Motor neuron (in vitro differentiated cells): ENCODE data around the gene DCBLD2. TPM values are rescaled to one million over a fixed set of nuclear protein-coding genes. Genes with fewer than 3 reads are reported as not detected.

Source experiments
- ATAC-seq, 8 experiments: fragments of 200-7000 bp; cut with Tn5 transposase; replicated peaks in 6 of 8; 2 replicates each; pipeline ENCODE4 v1.8.0; 2021; ENCODE audit warnings: mild to moderate bottlenecking in 8 of 8, moderate library complexity in 8 of 8
- H3K27ac ChIP-seq, 2 donors: fragments of 250-450 bp; sonication (Bioruptor Pico); 2 replicates each; pipeline ENCODE4 v1.9.0; 2021; ENCODE audit warnings: antibody characterized with exemption in 2 of 2, mild to moderate bottlenecking in 2 of 2, moderate library complexity in 1 of 2
- H3K4me1 ChIP-seq, 2 donors: fragments of 250-450 bp; sonication (Bioruptor Pico); replicated peaks in 1 of 2; 2 replicates each; pipeline ENCODE4 v1.6.1; 2021; ENCODE audit warnings: antibody characterized with exemption in 2 of 2, mild to moderate bottlenecking in 2 of 2, moderate library complexity in 1 of 2
- H3K4me3 ChIP-seq, 5 donors: fragments of 250-450 bp; sonication (Bioruptor Pico); 2 replicates each; pipeline ENCODE4 v1.9.0; 2021; ENCODE audit warnings: antibody characterized with exemption in 5 of 5, mild to moderate bottlenecking in 5 of 5, moderate library complexity in 4 of 5
- WGBS, 10 experiments: fragments of 450-650 bp; shearing (Covaris generic); methylation state at CpG; one replicate each; pipeline ENCODE4 v1.0.0; 2022; 5-methylcytosine and 5-hydroxymethylcytosine counted together
- in situ Hi-C, 9 experiments: fragments of 400-800 bp; cut with MboI; loops; one replicate each; pipeline ENCODE4 v1.15.0; 2021; ENCODE audit warnings: low sequenced_read_pairs in 9 of 9, low pct_unique_long_range_greater_than_20kb in 2 of 9; ENCODE audit not compliant: unreplicated experiment in 9 of 9
- total RNA-seq, 8 experiments: library from RNA; unstranded; fragments of 300-600 nt; gene quantifications; 2 replicates each; pipeline versions ENCODE4 v1.2.3 to v1.2.4, GENCODE V29; 2022

DCBLD2 gene
- total RNA-seq, 8 experiments from 2014 or later = 12.2 to 79.8 (median 44.9) TPM

GRCh38 chr3:98798820-98799219 lies 102.7 kb downstream of the DCBLD2 start:
- H3K4me3 ChIP-seq = no peak overlapping the region

GRCh38 chr3:98797905-98798304 lies 103.6 kb downstream of the DCBLD2 start:
- in situ Hi-C loops = loop anchor here in 2 of 9 experiments (25.0 kb wide), 1 partner anchor 186 kb away; no protein-coding TSS in a partner anchor
- no peak overlapping the region for H3K27ac ChIP-seq
- H3K4me1 ChIP-seq = no peaks in the 10 kb centered on the region
- ATAC-seq = no peak
- H3K4me3 ChIP-seq = no peak overlapping the region
- 0 to 100% (median 94%) methylated on average over 1 to 4 of the region's 4 CpGs; no CpG with 5 or more reads in 3 of the 10 experiments for WGBS, 10 experiments

More at GRCh38 chr3:98798820-98799219, 102.7 kb downstream of the DCBLD2 start:
- in situ Hi-C loops = loop anchor here in 2 of 9 experiments (25.0 kb wide), 1 partner anchor 187 kb away; no protein-coding TSS in a partner anchor
- WGBS, 10 experiments = 77 to 100% (median 85%) methylated on average over 1 to 4 of the region's 4 CpGs; no CpG with 5 or more reads in 2 of the 10 experiments
- ATAC-seq = no peak
- Histone ChIP-seq H3K27ac (no peak overlapping the region), H3K4me1 (no peaks in the 10 kb centered on the region)

GRCh38 chr3:98796334-98796733 lies 105.2 kb downstream of the DCBLD2 start:
- in situ Hi-C loops = loop anchor here in 2 of 9 experiments (25.0 kb wide), 1 partner anchor 184 kb away; no protein-coding TSS in a partner anchor
- no peak for ATAC-seq
- WGBS, 10 experiments = 64 to 100% (median 89%) methylated on average over 1 to 5 of the region's 5 CpGs; no CpG with 5 or more reads in 1 of the 10 experiments

DNA sequence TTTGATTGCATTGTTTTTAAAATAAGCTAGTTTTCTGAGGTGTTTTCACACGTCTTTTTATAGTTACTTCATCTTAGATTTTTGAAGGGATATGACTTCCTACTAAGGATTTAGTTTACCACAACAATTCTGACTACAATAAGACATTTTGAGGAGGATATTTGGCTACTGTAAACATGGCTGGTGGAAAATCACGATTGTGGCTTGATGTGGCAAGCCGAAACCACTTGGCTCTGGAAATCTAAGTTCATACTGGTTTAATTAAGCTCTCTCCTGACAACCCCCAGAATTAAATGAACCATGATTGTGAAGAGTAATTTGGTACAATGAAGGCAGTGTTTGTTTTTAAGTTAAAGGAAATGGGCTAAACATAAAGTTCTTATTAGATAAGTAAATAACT lies 107.5 kb downstream of the DCBLD2 start:
- no peaks in the 10 kb centered on the region for H3K4me1 ChIP-seq
- H3K4me3 ChIP-seq = no peak overlapping the region
- in situ Hi-C loops = loop anchor here in 2 of 9 experiments (25.0 kb wide), 1 partner anchor 182 kb away; no protein-coding TSS in a partner anchor
- no peak for ATAC-seq
- H3K27ac ChIP-seq = no peak overlapping the region
- 0 to 100% (median 72%) methylated on average over 1 to 3 of the region's 3 CpGs; no CpG with 5 or more reads in 2 of the 10 experiments for WGBS, 10 experiments

More at GRCh38 chr3:98796334-98796733, 105.2 kb downstream of the DCBLD2 start:
- Histone ChIP-seq H3K4me3 (no peak overlapping the region), H3K4me1 (no peaks in the 10 kb centered on the region), H3K27ac (no peak overlapping the region)

- ATAC-seq = no peak
- no peak overlapping the region for H3K4me3 ChIP-seq
- in situ Hi-C loops = loop anchor here in 2 of 9 experiments (25.0 kb wide), 1 partner anchor 179 kb away; no protein-coding TSS in a partner anchor
- H3K4me1 ChIP-seq = peaks cover 0 to 5% of the 10 kb centered on the region in 2 donors
- 58 to 97% (median 77%) methylated on average over 3 to 7 of the region's 7 CpGs for WGBS, 10 experiments
- no peak overlapping the region for H3K27ac ChIP-seq
Measured at GRCh38 chr3:98791341-98792325, 109.9 kb downstream of the DCBLD2 start.

DNA sequence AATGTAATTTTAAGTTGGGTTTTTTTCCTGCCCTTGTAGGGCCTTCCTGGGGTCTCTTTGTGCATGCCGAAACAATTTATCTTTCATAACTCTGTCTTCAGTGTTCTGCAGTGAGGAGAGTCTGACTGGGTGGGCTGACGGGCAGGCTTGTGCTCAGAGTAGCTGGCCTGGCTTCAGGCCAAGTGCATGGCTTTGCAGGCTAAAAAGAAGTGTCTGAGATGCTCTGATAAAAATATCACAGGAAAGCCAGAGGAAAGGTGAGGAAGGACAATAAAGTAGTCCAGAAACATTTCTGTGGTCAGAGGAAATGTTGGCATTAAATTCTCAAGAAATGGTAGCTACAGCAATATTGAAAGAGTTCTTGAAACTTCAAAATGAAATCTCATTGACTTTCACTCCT lies 112.8 kb downstream of the DCBLD2 start:
- 0 to 93% (median 83%) methylated on average over 1 to 2 of the region's 2 CpGs; no CpG with 5 or more reads in 3 of the 10 experiments for WGBS, 10 experiments
- ATAC-seq = no peak
- no peak overlapping the region for H3K4me3 ChIP-seq
- peaks cover 0 to 5% of the 10 kb centered on the region in 2 donors for H3K4me1 ChIP-seq
- no peak overlapping the region for H3K27ac ChIP-seq
- in situ Hi-C loops = loop anchor here in 2 of 9 experiments (25.0 kb wide), 1 partner anchor 176 kb away; no protein-coding TSS in a partner anchor

- WGBS, 10 experiments = 86 to 100% (median 94%) methylated on average over 2 of the region's 2 CpGs; no CpG with 5 or more reads in 3 of the 10 experiments
- no peak for ATAC-seq
- Histone ChIP-seq H3K4me3 (no peak overlapping the region), H3K4me1 (peaks cover 4 to 5% of the 10 kb centered on the region in 2 donors), H3K27ac (no peak overlapping the region)
- in situ Hi-C loops = loop anchor here in 2 of 9 experiments (25.0 kb wide), 1 partner anchor 175 kb away; no protein-coding TSS in a partner anchor
Measured at GRCh38 chr3:98787181-98787580, 114.3 kb downstream of the DCBLD2 start.

GRCh38 chr3:98786364-98787006 lies 115.0 kb downstream of the DCBLD2 start:
- in situ Hi-C loops = loop anchor here in 2 of 9 experiments (25.0 kb wide), 1 partner anchor 174 kb away; no protein-coding TSS in a partner anchor
- no peak for ATAC-seq
- no peak overlapping the region for H3K27ac ChIP-seq
- H3K4me1 ChIP-seq = peaks cover 5 to 11% of the 10 kb centered on the region in 2 donors
- H3K4me3 ChIP-seq = no peak overlapping the region
- 0 to 100% (median 90%) methylated on average over 1 to 4 of the region's 4 CpGs for WGBS, 10 experiments

- 18 to 87% (median 52%) methylated on average over 1 to 3 of the region's 3 CpGs; no CpG with 5 or more reads in 2 of the 10 experiments for WGBS, 10 experiments
- ATAC-seq = no peak
- no peak overlapping the region for H3K27ac ChIP-seq
- in situ Hi-C loops = loop anchor here in 2 of 9 experiments (25.0 kb wide), 1 partner anchor 173 kb away; no protein-coding TSS in a partner anchor
- H3K4me3 ChIP-seq = no peak overlapping the region
- H3K4me1 ChIP-seq = peaks cover 5 to 15% of the 10 kb centered on the region in 2 donors
Measured at GRCh38 chr3:98784666-98785600, 116.6 kb downstream of the DCBLD2 start.

DNA sequence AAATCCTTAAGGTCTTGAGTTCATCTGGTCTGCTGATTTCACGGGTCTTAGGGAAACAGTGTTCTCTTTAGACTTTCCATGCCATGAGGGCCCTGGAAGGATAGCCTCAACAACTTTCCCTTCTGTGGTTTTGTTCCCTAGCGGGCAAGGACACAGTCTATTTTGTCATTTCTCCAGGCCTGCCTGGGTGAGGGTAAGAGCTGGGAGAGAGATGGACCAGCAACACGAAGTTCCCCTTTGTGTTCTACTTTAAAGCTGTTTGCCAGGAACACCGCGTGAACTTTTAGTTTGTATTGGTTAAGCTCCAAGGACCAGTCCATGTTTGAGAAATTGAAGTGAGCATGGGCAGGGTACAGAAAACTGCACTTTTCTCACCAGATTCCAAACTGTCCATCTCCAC lies 117.5 kb downstream of the DCBLD2 start:
- no peak for ATAC-seq
- 14 to 100% (median 92%) methylated on average over 1 to 5 of the region's 5 CpGs; no CpG with 5 or more reads in 1 of the 10 experiments for WGBS, 10 experiments
- in situ Hi-C loops = loop anchor here in 2 of 9 experiments (25.0 kb wide), 1 partner anchor 172 kb away; no protein-coding TSS in a partner anchor
- Histone ChIP-seq H3K4me3 (no peak overlapping the region), H3K27ac (no peak overlapping the region), H3K4me1 (peaks cover 5 to 23% of the 10 kb centered on the region in 2 donors)

GRCh38 chr3:98782824-98783500 lies 118.5 kb downstream of the DCBLD2 start:
- 54 to 92% (median 68%) methylated on average over 1 to 7 of the region's 8 CpGs; no CpG with 5 or more reads in 2 of the 10 experiments for WGBS, 10 experiments
- peaks cover 0 to 26% of the 10 kb centered on the region in 2 donors for H3K4me1 ChIP-seq
- in situ Hi-C loops = loop anchor here in 2 of 9 experiments (25.0 kb wide), 1 partner anchor 171 kb away; no protein-coding TSS in a partner anchor
- no peak overlapping the region for H3K27ac ChIP-seq
- no peak overlapping the region for H3K4me3 ChIP-seq
- ATAC-seq = peak in 3 of 8 experiments; percentile 31 to 37 (median 36)
